OCI-LY7 (cell line): Measurements from ENCODE around the gene ARMC7. TPM values are rescaled to one million over a fixed set of nuclear protein-coding genes. Genes with fewer than 3 reads are reported as not detected.

Source experiments
- BruUV-seq: library from RNA; stranded (reverse); fragments of 400-500 nt; replicated peaks from 2 replicates; lab custom pipeline; 2021; lab: Mats Ljungman, UMichigan
- CTCF ChIA-PET: fragments of 300-600 bp; sonication (Branson Sonifier 250); formaldehyde crosslinking; loops from one replicate; lab custom pipeline; 2022; ENCODE audit warnings: antibody characterized with exemption; ENCODE audit not compliant: unreplicated experiment; lab: Charles Lee
- POLR2A ChIA-PET: fragments of 300-600 bp; sonication (Branson Sonifier 250); formaldehyde crosslinking; loops from one replicate; lab custom pipeline; 2022; ENCODE audit warnings: antibody characterized with exemption; lab: Charles Lee
- DNase-seq: peaks from one replicate; pipeline ENCODE4 v3.0.0-alpha.2; 2015; ENCODE audit warnings: low spot score
- H2AFZ ChIP-seq: fragments of 200-600 bp; sonication (generic), shearing (Covaris generic); 2 replicates; pipeline ENCODE4 v1.6.1; 2014; ENCODE audit warnings: mild to moderate bottlenecking, antibody characterized with exemption, low read length, moderate library complexity
- H3K27ac ChIP-seq: fragments of 200-600 bp; sonication (generic); 2 replicates; pipeline ENCODE4 v1.5.1; 2014; ENCODE audit warnings: mixed run types, low read depth, mild to moderate bottlenecking, moderate library complexity, low read length, inconsistent platforms; ENCODE audit not compliant: poor library complexity, severe bottlenecking
- H3K36me3 ChIP-seq: fragments of 200-600 bp; sonication (generic); 2 replicates; pipeline ENCODE4 v1.6.1; 2014; ENCODE audit warnings: mild to moderate bottlenecking, antibody characterized with exemption, low read length, moderate library complexity, mixed read lengths; ENCODE audit not compliant: insufficient read depth
- H3K4me1 ChIP-seq: fragments of 200-600 bp; sonication (generic); 2 replicates; pipeline ENCODE4 v1.5.1; 2014; ENCODE audit warnings: mild to moderate bottlenecking, low read length; ENCODE audit not compliant: insufficient read depth, poor library complexity, severe bottlenecking
- H3K4me2 ChIP-seq: fragments of 200-600 bp; sonication (generic); 2 replicates; pipeline ENCODE4 v1.6.1; 2014; ENCODE audit warnings: mild to moderate bottlenecking, low read length
- H3K4me3 ChIP-seq: fragments of 200-600 bp; sonication (generic); 2 replicates; pipeline ENCODE4 v1.5.1; 2014; ENCODE audit warnings: mild to moderate bottlenecking, low read depth, low read length; ENCODE audit not compliant: poor library complexity, severe bottlenecking
- H3K79me2 ChIP-seq: fragments of 200-600 bp; sonication (generic); 2 replicates; pipeline ENCODE4 v1.6.1; 2016; ENCODE audit warnings: low read depth, mild to moderate bottlenecking, low read length, moderate library complexity, mixed read lengths; ENCODE audit not compliant: insufficient read depth
- H3K9me2 ChIP-seq: fragments of 200-600 bp; sonication (generic); 2 replicates; pipeline ENCODE4 v1.6.1; 2016; ENCODE audit warnings: mild to moderate bottlenecking, low read length, mixed read lengths; ENCODE audit not compliant: insufficient read depth
- H3K9me3 ChIP-seq: fragments of 200-600 bp; sonication (generic); 2 replicates; pipeline ENCODE4 v1.6.1; 2014; ENCODE audit warnings: mild to moderate bottlenecking, mixed run types, low read length, mixed read lengths
- H4K20me1 ChIP-seq: fragments of 200-600 bp; sonication (generic); 2 replicates; pipeline ENCODE4 v1.6.1; 2014; ENCODE audit warnings: mild to moderate bottlenecking, antibody characterized with exemption, low read length, moderate library complexity, mixed read lengths; ENCODE audit not compliant: insufficient read depth
- EZH2phosphoT487 ChIP-seq: fragments of 200-600 bp; sonication (generic); IDR thresholded peaks from 2 replicates; pipeline ENCODE4 v1.6.1; 2018; ENCODE audit warnings: low read depth, borderline replicate concordance, mild to moderate bottlenecking, mixed run types, antibody characterized with exemption, low read length, moderate library complexity, mixed read lengths
- intact Hi-C: fragments of 100-400 bp; cut with micrococcal nuclease; formaldehyde crosslinking; loops from one replicate; pipeline ENCODE4 v1.10.0; 2022; ENCODE audit not compliant: unreplicated experiment
- total RNA-seq, 2 experiments: library from RNA; depleted of rRNA in 1 of 2; stranded (reverse); fragments of >200 nt in 1 of 2; shearing (Covaris generic) in 1 of 2; gene quantifications; 2 replicates each; pipeline ENCODE4 v1.2.3, GENCODE V29; 2014 to 2022
- TF ChIP-seq, protein P1 (sequence below): fragments of 200-600 bp; sonication (generic); conservative IDR thresholded peaks from 2 replicates; pipeline ENCODE4 v1.5.1; 2014; ENCODE audit warnings: mild to moderate bottlenecking, antibody characterized with exemption, low read length, moderate library complexity, mixed read lengths

Gene ARMC7
- total RNA-seq, 2 experiments from 2014 or later: 7.1 to 19.9 TPM

DNA sequence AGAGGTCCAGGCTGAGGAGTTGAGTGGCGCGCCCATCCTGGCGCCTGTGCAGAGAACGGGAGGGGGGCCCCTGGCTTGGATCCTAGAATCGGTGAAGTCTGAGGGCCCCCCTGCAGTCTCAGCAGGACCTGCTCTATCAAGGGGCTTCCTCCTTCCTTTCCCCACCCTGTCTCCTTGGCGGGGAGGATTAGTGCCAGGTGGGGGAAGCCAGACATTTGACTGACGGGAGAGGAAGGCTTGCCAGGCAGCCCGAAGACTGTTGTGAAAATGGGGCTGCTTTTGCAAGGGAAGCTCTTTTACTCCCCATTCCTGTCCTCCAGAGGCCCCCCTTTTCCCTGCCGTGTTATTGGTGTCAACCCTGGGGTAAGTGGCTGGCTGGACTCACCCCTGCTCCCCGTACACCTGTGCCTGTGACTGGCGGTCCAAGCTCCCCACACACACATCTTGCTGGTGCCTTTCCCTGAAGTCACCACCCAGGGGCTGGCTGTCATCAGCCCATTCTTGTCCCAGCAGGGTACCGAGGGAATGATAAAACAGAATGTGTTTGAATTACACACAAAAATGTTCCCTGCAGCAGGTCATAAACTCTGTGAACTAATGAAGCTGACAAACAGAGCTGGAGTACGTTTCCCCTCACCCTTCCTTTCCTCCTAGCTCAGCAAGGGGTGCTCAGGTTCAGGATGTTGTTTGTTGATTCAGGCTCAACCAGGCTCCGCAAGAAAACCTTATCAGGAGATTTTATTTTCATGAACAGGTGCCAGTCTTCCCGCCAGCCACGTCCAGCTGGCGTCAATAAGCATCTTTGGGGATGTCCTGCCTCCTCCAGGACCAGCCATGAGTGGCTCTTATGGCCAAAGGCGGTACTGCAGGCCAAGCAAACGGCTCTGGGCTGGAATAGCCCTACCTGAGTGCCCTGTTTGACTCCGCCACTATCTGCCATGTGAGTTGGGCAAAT, 4.4 kb upstream of the ARMC7 start:
- Histone ChIP-seq H4K20me1 (no peaks in the 10 kb centered on the region), H3K36me3 (no peaks in the 10 kb centered on the region), H2AFZ (no peak overlapping the region), H3K27ac (no peak overlapping the region), H3K4me1 (peaks cover 21% of the 10 kb centered on the region), H3K4me2 (no peak overlapping the region), H3K9me3 (no peaks in the 10 kb centered on the region), H3K4me3 (no peak overlapping the region), H3K9me2 (no peaks in the 10 kb centered on the region), H3K79me2 (no peaks in the 10 kb centered on the region)
- TF ChIP-seq, protein P1, sequence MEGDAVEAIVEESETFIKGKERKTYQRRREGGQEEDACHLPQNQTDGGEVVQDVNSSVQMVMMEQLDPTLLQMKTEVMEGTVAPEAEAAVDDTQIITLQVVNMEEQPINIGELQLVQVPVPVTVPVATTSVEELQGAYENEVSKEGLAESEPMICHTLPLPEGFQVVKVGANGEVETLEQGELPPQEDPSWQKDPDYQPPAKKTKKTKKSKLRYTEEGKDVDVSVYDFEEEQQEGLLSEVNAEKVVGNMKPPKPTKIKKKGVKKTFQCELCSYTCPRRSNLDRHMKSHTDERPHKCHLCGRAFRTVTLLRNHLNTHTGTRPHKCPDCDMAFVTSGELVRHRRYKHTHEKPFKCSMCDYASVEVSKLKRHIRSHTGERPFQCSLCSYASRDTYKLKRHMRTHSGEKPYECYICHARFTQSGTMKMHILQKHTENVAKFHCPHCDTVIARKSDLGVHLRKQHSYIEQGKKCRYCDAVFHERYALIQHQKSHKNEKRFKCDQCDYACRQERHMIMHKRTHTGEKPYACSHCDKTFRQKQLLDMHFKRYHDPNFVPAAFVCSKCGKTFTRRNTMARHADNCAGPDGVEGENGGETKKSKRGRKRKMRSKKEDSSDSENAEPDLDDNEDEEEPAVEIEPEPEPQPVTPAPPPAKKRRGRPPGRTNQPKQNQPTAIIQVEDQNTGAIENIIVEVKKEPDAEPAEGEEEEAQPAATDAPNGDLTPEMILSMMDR: peak; percentile 86
- TF ChIP-seq EZH2phosphoT487: no peak
- no TSS peak for BruUV-seq
- CTCF ChIA-PET: interaction anchor here (0.6 to 0.9 kb wide), 3 partner anchors 66 to 413 kb away, joined by 3 read pairs; no protein-coding TSS in a partner anchor
- intact Hi-C loops: loop anchor here (5.0 kb wide), 1 partner anchor 93 kb away; the partner anchor contains the start of gene MRPL58
- DNase-seq: peak; percentile 77
- POLR2A ChIA-PET: interaction anchor here (0.6 to 1.5 kb wide), 7 partner anchors 9 to 753 kb away, joined by 3 to 5 read pairs (median 4); no protein-coding TSS in a partner anchor

DNA sequence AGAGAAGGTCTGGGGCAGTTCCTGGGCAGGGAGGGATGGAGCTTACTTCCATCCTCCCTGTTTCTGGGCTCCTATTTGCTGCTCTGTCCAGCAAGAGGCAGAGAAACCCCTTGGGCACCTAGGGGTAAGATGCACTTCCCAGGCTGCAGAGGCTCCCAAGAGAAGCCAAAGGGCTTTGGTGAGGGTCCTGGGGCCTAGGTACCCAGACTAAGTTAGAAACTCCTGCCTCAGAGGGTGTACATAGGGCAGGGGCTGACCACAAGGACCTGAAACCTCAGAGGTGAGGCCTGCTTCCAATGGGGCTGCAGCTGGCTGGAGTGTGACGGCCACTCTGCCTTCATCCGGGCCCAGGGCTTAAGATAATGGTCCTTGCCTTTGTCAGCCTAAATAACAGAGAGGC, 1.6 kb upstream of the ARMC7 start:
- H3K4me3 ChIP-seq: no peak overlapping the region
- intact Hi-C loops: loop anchor here (2.0 to 5.0 kb wide), 2 partner anchors 96 to 147 kb away; partner anchors contain the start of gene MRPL58
- no peak overlapping the region for H3K27ac ChIP-seq
- DNase-seq: no peak
- TF ChIP-seq EZH2phosphoT487: no peak
- TF ChIP-seq, protein P1: no peak
- H3K4me2 ChIP-seq: no peak overlapping the region
- H3K9me3 ChIP-seq: no peaks in the 10 kb centered on the region
- no peaks in the 10 kb centered on the region for H3K9me2 ChIP-seq
- peaks cover 20% of the 10 kb centered on the region for H3K4me1 ChIP-seq
- no peaks in the 10 kb centered on the region for H3K79me2 ChIP-seq
- H4K20me1 ChIP-seq: no peaks in the 10 kb centered on the region
- BruUV-seq: no TSS peak
- ChIA-PET POLR2A (no interaction called here), CTCF (no interaction called here)
- no peaks in the 10 kb centered on the region; the same call in 1 of the 2 replicates for H3K36me3 ChIP-seq
- no peak overlapping the region for H2AFZ ChIP-seq
